ENCODE data around the gene FTCD.
"Not testable (repeated sequence)": the region's sequence is repeated elsewhere in the genome, so short reads cannot be mapped to it uniquely, and the experiment has no call there.

Gene FTCD

GRCh38 chr21:46140352-46141003, 14.9 kb downstream of the FTCD start:
- in situ Hi-C loops (cut with MboI; ENCODE audit: low sequenced_read_pairs): not testable (repeated sequence)

DNA sequence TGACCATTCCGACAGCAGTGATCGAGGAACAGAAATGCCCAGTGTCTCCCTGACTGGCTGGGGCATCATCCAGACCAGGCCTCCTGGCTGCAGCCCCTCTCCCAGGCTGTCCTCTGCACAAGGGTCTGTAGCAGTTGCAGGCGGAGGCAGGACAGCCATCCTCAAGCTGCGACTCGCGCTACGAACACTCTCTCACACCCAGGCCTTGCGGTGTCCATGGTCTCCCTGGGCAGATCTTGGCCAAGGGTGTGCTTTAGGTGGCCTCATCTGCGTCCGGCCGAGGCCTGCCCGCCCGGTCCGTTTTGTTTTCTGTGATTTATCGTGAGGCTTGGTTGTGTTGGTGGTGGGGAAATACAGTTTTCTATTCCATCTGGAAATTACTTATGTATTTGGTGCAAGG, 15.7 kb downstream of the FTCD start:
- in situ Hi-C loops (cut with MboI; ENCODE audit: low sequenced_read_pairs): no loop called here

GRCh38 chr21:46138383-46138970, 16.9 kb downstream of the FTCD start:
- in situ Hi-C loops (cut with MboI; ENCODE audit: low sequenced_read_pairs): no loop called here

DNA sequence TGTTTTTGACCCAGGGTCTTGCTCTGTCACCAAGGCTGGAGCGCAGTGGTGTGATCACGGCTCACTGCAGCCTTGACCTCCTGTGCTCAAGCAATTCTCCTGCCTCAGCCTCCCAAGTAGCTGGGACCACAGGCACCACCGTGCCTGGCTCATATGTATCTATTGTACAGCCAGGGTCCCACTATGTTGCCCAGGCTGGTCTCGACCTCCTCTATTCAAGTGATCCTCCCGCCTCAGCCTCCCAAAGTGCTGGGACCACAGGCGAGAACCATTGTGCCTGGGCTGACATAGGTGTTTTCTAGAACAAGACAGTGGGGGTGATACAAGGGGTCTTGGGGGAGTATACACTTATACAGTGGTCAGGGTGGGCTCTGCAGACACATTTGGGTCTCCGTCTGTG, 17.5 kb downstream of the FTCD start:
- in situ Hi-C loops (cut with MboI; ENCODE audit: low sequenced_read_pairs): no loop called here

DNA sequence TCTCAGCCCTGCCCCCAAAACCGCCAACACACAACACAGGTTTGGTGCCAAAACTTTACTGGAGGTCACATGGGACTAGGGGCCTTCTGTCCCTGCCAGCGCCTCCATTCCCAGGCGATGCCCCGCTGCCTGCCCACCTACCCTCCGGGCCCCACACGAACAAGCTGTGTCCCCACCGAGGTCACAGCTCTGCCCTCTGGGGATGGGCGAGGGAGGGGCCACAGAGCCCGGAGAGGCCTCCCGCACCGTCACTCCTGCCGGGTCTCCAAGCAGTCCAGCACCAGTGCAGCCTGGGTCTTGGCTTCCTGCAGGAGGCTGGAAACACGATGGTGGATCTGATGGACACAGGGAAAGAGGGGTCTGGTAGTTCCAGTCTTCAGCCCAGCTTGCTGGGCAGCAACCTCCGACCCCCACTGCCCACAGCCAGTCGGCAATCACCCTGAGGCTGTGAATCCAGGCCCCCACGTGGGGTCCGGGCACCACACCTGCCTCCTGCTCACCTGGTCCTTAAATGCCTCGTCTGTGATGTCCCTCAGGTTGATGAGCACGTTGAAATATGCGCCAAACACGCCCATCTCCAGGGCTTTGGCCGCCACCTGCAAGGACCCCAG, 18.5 kb downstream of the FTCD start:
- in situ Hi-C loops (cut with MboI; ENCODE audit: low sequenced_read_pairs): no loop called here

DNA sequence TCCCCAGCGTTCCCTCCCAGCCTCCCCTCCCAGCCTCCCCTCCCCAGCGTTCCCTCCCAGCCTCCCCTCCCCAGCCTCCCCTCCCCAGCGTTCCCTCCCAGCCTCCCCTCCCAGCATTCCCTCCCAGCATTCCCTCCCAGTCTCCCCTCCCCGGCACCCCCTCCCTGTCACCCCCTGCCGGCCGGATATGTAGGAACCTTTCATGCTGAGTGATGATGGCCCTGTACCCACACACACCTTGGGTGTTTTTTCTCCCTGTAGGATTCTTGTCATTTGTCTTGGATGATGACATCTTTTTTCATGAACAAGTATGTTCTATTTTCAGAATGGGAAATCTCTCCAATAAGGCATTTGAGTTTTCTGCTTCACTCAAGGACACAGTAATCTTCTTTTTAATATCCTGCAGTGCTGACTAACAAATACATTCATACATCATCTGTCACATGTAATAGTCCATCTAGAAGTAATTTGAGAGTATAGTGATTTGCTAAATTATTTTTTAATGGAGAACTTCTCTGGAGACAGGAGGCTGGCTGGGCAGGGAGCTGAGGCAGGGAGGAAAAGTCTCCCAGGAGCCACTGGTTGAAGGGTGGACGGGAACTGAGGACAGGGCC, 19.5 kb downstream of the FTCD start:
- in situ Hi-C loops (cut with MboI; ENCODE audit: low sequenced_read_pairs): no loop called here

- in situ Hi-C loops (cut with MboI; ENCODE audit: low sequenced_read_pairs): no loop called here
Measured at GRCh38 chr21:46131838-46132651, 23.3 kb downstream of the FTCD start.

- in situ Hi-C loops (cut with MboI; ENCODE audit: low sequenced_read_pairs): no loop called here
Measured at GRCh38 chr21:46131588-46131837, 23.9 kb downstream of the FTCD start.

DNA sequence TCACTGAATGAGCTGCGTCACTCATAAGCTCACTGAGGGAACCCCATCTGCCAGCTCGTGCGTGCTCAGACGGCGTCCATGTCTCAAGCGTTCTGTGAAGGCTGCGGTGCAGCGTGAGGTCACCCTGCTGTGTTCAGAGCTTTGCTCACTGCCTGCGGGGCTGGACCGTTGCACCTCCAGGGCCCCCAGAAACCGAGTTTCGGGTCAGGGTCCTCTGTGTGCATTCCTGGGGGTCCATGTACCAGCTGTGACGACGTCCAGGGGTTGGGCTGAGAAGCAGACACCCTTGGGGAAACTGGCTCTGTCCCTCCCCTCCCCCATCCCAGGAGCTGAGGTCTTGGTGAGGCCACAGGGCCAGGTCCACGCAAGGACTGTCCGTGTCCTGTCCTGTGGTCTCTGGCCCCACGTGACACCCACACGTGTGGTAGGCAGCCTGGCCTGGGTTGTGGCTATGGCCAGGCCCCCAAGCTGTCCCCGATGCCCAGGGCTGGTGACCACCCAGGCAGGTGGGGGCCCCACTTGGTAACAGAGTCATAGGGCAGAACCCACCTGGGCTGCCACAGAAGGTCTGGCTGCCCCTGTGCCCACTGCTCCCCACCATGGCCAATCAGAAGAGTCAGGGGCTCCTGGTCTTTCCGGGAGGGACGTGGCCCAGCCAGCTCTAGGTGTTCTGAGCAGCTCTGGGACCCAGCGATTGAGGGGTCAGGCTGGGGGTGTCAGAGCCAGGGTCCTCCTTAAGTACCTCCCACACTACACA, 24.4 kb downstream of the FTCD start:
- in situ Hi-C loops (cut with MboI; ENCODE audit: low sequenced_read_pairs): no loop called here

DNA sequence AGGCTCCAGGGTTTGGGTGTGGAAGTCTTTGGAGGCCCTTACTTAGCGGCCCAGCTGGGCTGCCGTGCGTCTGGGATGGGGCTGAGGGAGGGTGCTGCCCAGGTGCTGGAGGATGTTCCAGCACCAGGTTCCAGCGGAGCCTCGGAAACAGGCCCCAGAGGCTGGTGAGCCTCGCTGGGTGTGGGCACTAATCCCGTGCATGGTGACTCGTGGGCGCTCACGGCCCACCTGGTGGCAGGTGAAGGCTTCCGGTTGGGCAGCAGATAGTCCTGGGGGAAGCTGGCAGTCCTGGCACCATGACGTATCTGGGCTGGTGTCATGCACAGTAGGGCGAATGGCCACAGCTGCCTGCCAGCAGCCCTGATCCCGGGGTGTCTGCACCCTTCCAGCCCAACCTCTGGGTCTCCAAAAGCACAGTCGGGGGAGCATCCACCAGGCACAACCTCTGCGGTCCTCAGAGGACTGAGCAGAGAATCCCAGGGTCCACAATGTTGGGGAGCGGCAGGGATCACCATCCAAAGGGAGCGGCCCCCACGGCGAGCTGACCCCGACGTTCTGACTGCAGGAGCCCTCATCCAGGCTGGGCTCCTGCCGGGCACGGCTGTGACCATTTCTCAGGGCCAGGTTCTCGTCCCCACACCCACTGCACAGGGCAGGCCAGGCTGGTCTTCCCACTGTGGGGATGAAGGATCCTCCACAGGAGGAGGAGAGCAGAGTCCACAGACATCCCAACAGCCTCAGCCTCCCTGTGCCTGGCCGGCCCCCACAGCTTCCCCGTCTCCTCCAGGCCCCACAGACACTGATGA, 25.3 kb downstream of the FTCD start:
- in situ Hi-C loops (cut with MboI; ENCODE audit: low sequenced_read_pairs): no loop called here

GRCh38 chr21:46128933-46129571, 26.3 kb downstream of the FTCD start:
- in situ Hi-C loops (cut with MboI; ENCODE audit: low sequenced_read_pairs): no loop called here

- in situ Hi-C loops (cut with MboI; ENCODE audit: low sequenced_read_pairs): no loop called here
Measured at GRCh38 chr21:46128106-46128932, 27.1 kb downstream of the FTCD start.

DNA sequence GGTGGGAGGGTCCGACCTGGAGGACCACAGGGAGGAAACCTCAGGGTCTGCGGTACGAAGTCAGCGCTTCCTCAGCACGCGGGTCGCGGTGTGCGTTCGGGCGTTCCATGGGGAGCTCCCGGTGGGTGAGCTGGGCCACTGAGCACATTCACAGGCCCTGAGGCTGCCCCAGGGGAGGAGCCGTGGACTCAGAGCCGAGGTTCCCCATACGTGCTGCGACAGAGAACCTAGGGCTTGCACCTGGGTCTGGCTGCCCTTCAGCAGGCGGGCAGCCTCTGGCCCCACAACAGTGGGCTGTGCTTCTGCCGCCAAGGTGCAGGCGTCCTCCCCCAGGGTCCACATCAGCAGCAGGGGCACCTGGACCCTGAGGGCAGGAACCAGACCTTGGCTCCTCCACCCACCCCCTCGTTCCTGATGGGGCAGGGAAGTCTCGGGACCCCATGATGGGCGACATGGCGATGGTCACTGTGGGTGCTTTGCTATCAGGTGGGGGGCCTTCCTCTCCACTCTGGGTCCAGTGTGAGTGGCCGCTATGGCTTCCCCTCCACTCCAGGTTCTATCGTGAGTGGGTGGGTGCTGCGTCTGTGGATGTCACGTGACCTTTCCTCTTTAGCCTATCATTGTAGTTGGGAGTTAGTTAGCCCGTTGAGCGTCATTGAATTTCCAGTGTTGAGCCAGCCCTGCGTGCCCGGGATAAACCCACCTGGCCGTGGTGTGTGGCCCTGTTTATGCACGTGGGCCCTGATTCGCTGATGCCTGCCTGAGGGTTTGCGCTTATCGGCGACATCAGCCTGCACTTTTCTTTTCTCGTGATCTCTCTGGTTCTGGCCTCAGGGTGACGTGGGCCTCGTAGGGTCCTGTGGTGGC, 27.9 kb downstream of the FTCD start:
- in situ Hi-C loops (cut with MboI; ENCODE audit: low sequenced_read_pairs): no loop called here

DNA sequence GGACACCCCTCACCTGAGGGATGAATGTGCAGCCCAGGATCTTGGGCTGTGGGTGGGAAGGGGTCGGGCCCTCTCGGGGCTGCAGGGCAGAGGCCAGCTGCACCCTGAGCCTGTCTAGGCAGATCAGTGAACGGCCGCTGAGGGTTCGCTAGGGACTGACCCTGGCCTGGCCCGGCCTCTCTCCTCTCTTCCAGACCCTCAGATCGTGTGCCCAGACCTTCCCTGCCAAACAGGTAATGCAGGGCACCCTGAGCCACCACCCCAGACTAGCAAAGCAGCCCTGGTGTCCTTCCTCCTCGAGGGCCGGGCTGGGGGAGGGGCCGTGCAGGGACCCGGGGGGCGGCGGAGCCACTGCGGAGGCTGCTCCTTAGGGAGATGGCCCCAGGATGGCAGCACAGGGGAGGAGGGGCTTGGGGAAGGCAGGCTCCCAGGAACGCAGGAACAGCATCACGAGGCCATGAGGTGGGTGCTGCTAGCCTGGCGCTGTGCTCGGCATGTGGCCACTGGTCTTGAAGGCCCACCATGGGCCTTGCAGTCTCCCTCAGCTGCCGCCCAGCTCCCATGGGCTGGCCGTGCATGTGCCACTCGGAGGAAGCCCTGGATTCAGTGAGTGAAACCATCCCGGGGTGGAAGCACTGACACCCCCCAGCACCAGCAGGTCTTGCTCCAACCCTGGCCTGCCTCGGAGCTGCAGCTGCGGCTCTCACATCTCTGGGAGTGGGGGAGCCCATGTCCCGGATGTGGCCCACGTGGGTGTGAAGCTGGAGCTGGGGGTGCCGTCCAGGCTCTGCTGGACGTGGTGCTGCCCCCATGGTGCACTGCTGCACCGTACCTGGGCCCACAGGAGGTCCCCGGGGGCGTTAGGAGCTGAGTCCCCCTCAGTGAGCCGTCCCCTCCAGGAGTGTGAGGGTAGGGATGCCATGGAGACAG, 28.8 kb downstream of the FTCD start:
- in situ Hi-C loops (cut with MboI; ENCODE audit: low sequenced_read_pairs): no loop called here

GRCh38 chr21:46125846-46126301, 29.5 kb downstream of the FTCD start:
- in situ Hi-C loops (cut with MboI; ENCODE audit: low sequenced_read_pairs): no loop called here
